ENCODE data around the gene CREB5.
A peak's percentile ranks its signal among the peaks of the same experiment; 100 is the strongest.

Gene CREB5

GRCh38 chr7:28802450-28802849 is 390.1 kb downstream of the CREB5 start:
- H3K4me1 ChIP-seq (ENCODE audit: insufficient read depth, poor library complexity, severe bottlenecking): no peaks in the 10 kb centered on the region
- no peak overlapping the region for H3K4me3 ChIP-seq (ENCODE audit: severe bottlenecking)
- DNase-seq (ENCODE audit: low spot score) (no peak), ATAC-seq (ENCODE audit: low read depth) (no peak)
- H3K27me3 ChIP-seq (ENCODE audit: insufficient read depth, poor library complexity, severe bottlenecking): no peaks in the 10 kb centered on the region
- no peak overlapping the region for H3K27ac ChIP-seq (ENCODE audit: poor library complexity, severe bottlenecking)
- TF ChIP-seq CTCF (IDR thresholded peaks at IDR 0.05; ENCODE audit: poor library complexity, severe bottlenecking): no peak
- H3K36me3 ChIP-seq (ENCODE audit: low read depth): no peaks in the 10 kb centered on the region
- no peaks in the 10 kb centered on the region for H3K9me3 ChIP-seq (ENCODE audit: severe bottlenecking)

DNA sequence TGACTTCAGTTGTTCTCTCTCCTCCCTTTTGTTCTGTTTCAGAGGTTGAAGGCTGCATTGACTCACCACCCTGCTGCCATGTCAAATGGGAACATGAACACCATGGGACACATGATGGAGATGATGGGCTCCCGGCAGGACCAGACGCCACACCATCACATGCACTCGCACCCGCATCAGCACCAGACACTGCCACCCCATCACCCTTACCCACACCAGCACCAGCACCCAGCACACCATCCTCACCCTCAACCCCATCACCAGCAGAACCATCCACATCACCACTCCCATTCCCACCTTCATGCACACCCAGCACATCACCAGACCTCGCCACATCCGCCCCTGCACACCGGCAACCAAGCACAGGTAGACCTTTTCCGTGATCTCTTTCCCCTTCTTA is 391.8 kb downstream of the CREB5 start:
- Histone ChIP-seq H3K27ac (ENCODE audit: poor library complexity, severe bottlenecking) (no peak overlapping the region), H3K4me1 (ENCODE audit: insufficient read depth, poor library complexity, severe bottlenecking) (no peaks in the 10 kb centered on the region), H3K4me3 (ENCODE audit: severe bottlenecking) (no peak overlapping the region), H3K36me3 (ENCODE audit: low read depth) (no peaks in the 10 kb centered on the region), H3K9me3 (ENCODE audit: severe bottlenecking) (no peaks in the 10 kb centered on the region), H3K27me3 (ENCODE audit: insufficient read depth, poor library complexity, severe bottlenecking) (no peaks in the 10 kb centered on the region)
- no peak for TF ChIP-seq CTCF (IDR thresholded peaks at IDR 0.05; ENCODE audit: poor library complexity, severe bottlenecking)
- ATAC-seq (ENCODE audit: low read depth): no peak
- no peak for DNase-seq (ENCODE audit: low spot score)

- H3K36me3 ChIP-seq (ENCODE audit: low read depth): no peaks in the 10 kb centered on the region
- no peak for TF ChIP-seq CTCF (IDR thresholded peaks at IDR 0.05; ENCODE audit: poor library complexity, severe bottlenecking)
- H3K4me3 ChIP-seq (ENCODE audit: severe bottlenecking): no peak overlapping the region
- H3K9me3 ChIP-seq (ENCODE audit: severe bottlenecking): no peaks in the 10 kb centered on the region
- no peak overlapping the region for H3K27ac ChIP-seq (ENCODE audit: poor library complexity, severe bottlenecking)
- no peaks in the 10 kb centered on the region for H3K27me3 ChIP-seq (ENCODE audit: insufficient read depth, poor library complexity, severe bottlenecking)
- DNase-seq (ENCODE audit: low spot score): no peak
- peak; percentile 19; the same call in 1 of the 3 replicates for ATAC-seq (ENCODE audit: low read depth)
- no peaks in the 10 kb centered on the region for H3K4me1 ChIP-seq (ENCODE audit: insufficient read depth, poor library complexity, severe bottlenecking)
Observed at GRCh38 chr7:28804990-28805389, 392.7 kb downstream of the CREB5 start.

DNA sequence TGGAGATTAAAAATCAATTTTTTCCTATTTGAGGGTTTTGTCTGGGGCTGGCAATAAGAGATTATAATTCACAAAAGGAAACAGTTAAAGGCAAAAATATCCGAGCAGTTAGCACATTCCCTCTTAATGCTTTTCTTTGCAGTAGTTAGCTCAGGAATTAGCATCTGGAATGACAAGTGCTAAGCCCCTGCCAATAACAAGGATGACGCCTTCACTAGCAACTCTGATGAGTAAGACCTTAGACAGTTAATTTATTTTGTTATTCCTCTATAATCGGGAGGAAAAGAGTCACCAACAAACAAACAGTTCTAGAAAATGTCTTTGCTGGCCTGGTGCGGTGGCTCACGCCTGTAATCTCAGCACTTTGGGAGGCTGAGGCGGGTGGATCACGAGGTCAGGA is 394.5 kb downstream of the CREB5 start:
- DNase-seq (ENCODE audit: low spot score) (no peak), ATAC-seq (ENCODE audit: low read depth) (no peak)
- H3K27ac ChIP-seq (ENCODE audit: poor library complexity, severe bottlenecking): no peak overlapping the region
- H3K36me3 ChIP-seq (ENCODE audit: low read depth): no peaks in the 10 kb centered on the region
- no peaks in the 10 kb centered on the region for H3K4me1 ChIP-seq (ENCODE audit: insufficient read depth, poor library complexity, severe bottlenecking)
- H3K9me3 ChIP-seq (ENCODE audit: severe bottlenecking): no peaks in the 10 kb centered on the region
- H3K27me3 ChIP-seq (ENCODE audit: insufficient read depth, poor library complexity, severe bottlenecking): no peaks in the 10 kb centered on the region
- no peak overlapping the region for H3K4me3 ChIP-seq (ENCODE audit: severe bottlenecking)
- no peak for TF ChIP-seq CTCF (IDR thresholded peaks at IDR 0.05; ENCODE audit: poor library complexity, severe bottlenecking)

DNA sequence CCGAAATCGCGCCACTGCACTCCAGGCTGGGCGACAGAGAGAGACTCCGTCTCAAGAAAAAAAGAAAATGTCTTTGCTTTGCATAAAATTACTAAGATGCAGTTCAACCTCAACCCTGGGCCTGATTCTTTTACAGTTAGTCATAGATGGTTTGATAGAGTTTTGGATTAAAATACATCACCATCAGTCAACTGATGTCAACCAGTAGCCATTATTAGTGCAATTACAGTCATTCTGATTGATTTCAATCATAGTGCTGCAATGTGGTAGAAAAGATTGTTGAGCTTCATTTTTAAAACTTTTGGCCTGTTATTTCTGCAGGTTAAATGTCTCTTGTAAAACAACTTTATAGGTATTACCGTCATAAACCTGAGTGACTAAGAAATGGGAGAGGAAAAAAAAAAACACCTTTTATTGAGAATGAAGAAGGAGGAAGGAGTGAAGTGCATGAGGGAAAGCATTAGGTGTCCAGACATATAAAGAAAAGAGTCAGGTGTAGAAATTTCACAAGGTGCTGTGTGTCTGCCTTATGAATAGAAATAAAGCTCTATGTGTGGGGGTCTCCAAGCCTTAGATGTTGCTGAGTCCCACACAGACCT is 395.2 kb downstream of the CREB5 start:
- ATAC-seq (ENCODE audit: low read depth): no peak
- TF ChIP-seq CTCF (IDR thresholded peaks at IDR 0.05; ENCODE audit: poor library complexity, severe bottlenecking): no peak
- Histone ChIP-seq H3K27ac (ENCODE audit: poor library complexity, severe bottlenecking) (no peak overlapping the region), H3K4me3 (ENCODE audit: severe bottlenecking) (no peak overlapping the region), H3K9me3 (ENCODE audit: severe bottlenecking) (no peaks in the 10 kb centered on the region), H3K4me1 (ENCODE audit: insufficient read depth, poor library complexity, severe bottlenecking) (no peaks in the 10 kb centered on the region), H3K27me3 (ENCODE audit: insufficient read depth, poor library complexity, severe bottlenecking) (no peaks in the 10 kb centered on the region), H3K36me3 (ENCODE audit: low read depth) (no peaks in the 10 kb centered on the region)
- no peak for DNase-seq (ENCODE audit: low spot score)

Data from RWPE2 (cell line).